ENCODE results near the gene SECTM1. TPM values are rescaled to one million over a fixed set of nuclear protein-coding genes. Genes with fewer than 3 reads are reported as not detected.

Gene SECTM1
- total and polyA plus RNA-seq, 8 donors, result 0.74 to 7.4 (median 1.6) TPM

DNA sequence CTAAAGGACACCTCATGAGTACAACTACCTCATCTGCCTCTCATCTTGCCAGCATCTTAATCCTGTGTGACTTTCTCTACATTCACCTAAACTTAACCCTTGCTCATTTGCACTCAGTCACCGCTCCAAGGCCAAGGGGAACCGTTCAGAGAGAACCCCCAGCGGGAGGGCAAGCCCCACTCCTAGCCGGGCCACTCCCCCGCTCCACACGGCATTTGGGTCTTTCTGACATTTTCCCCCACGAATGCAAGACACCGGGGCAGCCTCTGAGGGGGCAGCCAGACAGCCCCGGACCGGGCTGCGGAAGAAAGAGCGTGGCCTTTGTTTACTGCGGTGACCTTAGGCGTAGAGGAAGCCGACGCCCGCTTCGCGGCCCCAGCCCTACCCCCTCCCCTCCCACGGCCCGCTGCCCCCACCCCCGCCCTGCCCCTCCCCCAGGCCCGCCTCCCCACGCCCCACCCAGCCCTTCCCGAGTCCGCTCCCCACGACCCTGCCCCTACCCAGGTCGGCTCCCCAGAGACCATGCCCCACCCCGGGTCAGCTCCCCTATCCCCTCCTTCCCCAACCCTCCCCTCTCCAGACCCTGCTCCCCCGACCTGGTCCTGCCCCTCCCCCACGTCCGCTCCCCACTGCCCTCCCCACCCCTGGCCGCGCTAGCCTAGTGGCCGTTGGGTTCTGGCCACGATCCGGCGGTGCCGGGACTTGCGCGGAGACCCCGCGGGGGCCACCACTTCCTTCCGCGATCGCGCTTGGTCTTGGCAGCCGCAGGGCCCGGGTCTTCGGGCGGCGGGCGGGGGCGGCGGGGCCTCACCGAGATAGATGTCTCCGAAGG, 60.9 kb downstream of the SECTM1 start:
- FAIRE-seq, result no peak
- H3K27me3 ChIP-seq, result no peaks in the 10 kb centered on the region
- 1% methylated on average over 39 to 55 of the region's 57 CpGs for WGBS, 2 donors
- intact Hi-C loops (cut with DNase I), result no loop called here
- TF ChIP-seq, protein P1, sequence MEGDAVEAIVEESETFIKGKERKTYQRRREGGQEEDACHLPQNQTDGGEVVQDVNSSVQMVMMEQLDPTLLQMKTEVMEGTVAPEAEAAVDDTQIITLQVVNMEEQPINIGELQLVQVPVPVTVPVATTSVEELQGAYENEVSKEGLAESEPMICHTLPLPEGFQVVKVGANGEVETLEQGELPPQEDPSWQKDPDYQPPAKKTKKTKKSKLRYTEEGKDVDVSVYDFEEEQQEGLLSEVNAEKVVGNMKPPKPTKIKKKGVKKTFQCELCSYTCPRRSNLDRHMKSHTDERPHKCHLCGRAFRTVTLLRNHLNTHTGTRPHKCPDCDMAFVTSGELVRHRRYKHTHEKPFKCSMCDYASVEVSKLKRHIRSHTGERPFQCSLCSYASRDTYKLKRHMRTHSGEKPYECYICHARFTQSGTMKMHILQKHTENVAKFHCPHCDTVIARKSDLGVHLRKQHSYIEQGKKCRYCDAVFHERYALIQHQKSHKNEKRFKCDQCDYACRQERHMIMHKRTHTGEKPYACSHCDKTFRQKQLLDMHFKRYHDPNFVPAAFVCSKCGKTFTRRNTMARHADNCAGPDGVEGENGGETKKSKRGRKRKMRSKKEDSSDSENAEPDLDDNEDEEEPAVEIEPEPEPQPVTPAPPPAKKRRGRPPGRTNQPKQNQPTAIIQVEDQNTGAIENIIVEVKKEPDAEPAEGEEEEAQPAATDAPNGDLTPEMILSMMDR (IDR thresholded peaks at IDR 0.05), result no peak
- no peaks in the 10 kb centered on the region for H3K36me3 ChIP-seq
- ATAC-seq, result peak; percentile 28 to 36 (median 35)
- peak in 4 of 6 donors; percentile 29 to 68 (median 67) for DNase-seq
- H3K27ac ChIP-seq, result peak overlapping the region; percentile 97 to 99 (median 98)
- H3K4me3 ChIP-seq, result peak overlapping the region; percentile 76 to 97 (median 90)
- H3K9me3 ChIP-seq, result no peaks in the 10 kb centered on the region
- H3K4me1 ChIP-seq, result peaks cover 35 to 53% (median 40%) of the 10 kb centered on the region in 3 donors

DNA sequence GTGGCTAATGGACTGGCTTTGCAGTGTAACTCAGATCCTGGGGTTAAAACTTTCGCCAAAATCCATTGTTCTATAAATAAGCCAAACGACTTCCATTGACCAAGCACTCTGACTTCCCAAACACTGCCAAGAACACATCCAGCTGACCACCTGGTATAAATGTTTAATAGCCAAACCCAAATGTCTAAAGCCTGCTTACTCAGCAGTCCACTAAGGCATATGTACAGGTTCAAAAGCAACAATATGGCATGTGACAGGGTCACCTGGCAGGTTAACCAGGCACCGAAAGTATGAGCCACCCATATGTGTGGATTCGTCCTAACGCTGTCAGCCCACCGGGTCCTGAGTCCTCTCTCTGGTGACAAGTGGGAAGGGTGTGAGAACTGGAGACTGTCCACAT, 62.2 kb downstream of the SECTM1 start:
- Histone ChIP-seq H3K4me1 (peaks cover 48 to 64% (median 51%) of the 10 kb centered on the region in 3 donors), H3K27ac (peak overlapping the region in 3 of 4 donors; percentile 97 to 99 (median 99)), H3K9me3 (no peaks in the 10 kb centered on the region), H3K36me3 (no peaks in the 10 kb centered on the region), H3K27me3 (no peaks in the 10 kb centered on the region), H3K4me3 (peak overlapping the region in 2 of 4 donors; percentile 83 to 97)
- FAIRE-seq, result no peak
- WGBS, 2 donors, result 41 to 50% methylated on average over 6 of the region's 6 CpGs
- no peak for DNase-seq
- intact Hi-C loops (cut with DNase I), result no loop called here
- no peak for ATAC-seq
- TF ChIP-seq, protein P1 (IDR thresholded peaks at IDR 0.05), result no peak

Other genes with a start within 250 kb of the SECTM1 start
- gene FASN, start 235.5 kb downstream of the SECTM1 start, total RNA-seq, result 10 to 100 TPM; 12.4 to 69.4 (median 31.5) TPM
- 10 to 100 TPM; 31.8 to 50.2 TPM for gene FASN, start 235.5 kb downstream of the SECTM1 start, polyA plus RNA-seq
- 10 to 100 TPM; 19.6 to 31.8 (median 22.9) TPM for gene CCDC57, start 120.9 kb downstream of the SECTM1 start, total RNA-seq
- gene CCDC57, start 120.9 kb downstream of the SECTM1 start, polyA plus RNA-seq, result 100 to 1,000 TPM; 135 to 176 TPM
- 10 to 100 TPM in 2 of 6 donors, 1 to 10 TPM in 4; 1.2 to 22.8 (median 4.2) TPM for gene SLC16A3, start 104.7 kb downstream of the SECTM1 start, total RNA-seq
- gene SLC16A3, start 104.7 kb downstream of the SECTM1 start, polyA plus RNA-seq, result 1 to 10 TPM; 3.5 TPM
- gene CSNK1D, start 60.1 kb downstream of the SECTM1 start, total RNA-seq, result 10 to 100 TPM; 47.1 to 81.6 (median 62.5) TPM
- 100 to 1,000 TPM; 101 to 107 TPM for gene CSNK1D, start 60.1 kb downstream of the SECTM1 start, polyA plus RNA-seq
- 1 to 10 TPM in 2 of 6 donors, under 1 TPM in 4; 0.28 to 1.3 (median 0.98) TPM for gene CD7, start 16.2 kb downstream of the SECTM1 start, total RNA-seq
- gene CD7, start 16.2 kb downstream of the SECTM1 start, polyA plus RNA-seq, result 1 to 10 TPM in 1 of 2 donors, under 1 TPM in 1; 0.70 to 1.0 TPM
- not detected for gene TEX19, start 25.5 kb upstream of the SECTM1 start, total RNA-seq
- gene TEX19, start 25.5 kb upstream of the SECTM1 start, polyA plus RNA-seq, result not detected
- gene UTS2R, start 38.0 kb upstream of the SECTM1 start, total RNA-seq, result under 1 TPM in 3 of 6 donors, not detected in 3; 0.37 to 0.87 (median 0.74) TPM
- not detected for gene UTS2R, start 38.0 kb upstream of the SECTM1 start, polyA plus RNA-seq
- gene HEXD, start 84.6 kb upstream of the SECTM1 start, total RNA-seq, result 10 to 100 TPM; 25.9 to 57.3 (median 38.1) TPM
- gene HEXD, start 84.6 kb upstream of the SECTM1 start, polyA plus RNA-seq, result 100 to 1,000 TPM; 175 to 275 TPM
- 10 to 100 TPM; 17.8 to 24.4 (median 19.9) TPM for gene OGFOD3, start 84.8 kb upstream of the SECTM1 start, total RNA-seq
- 10 to 100 TPM; 18.2 to 28.0 TPM for gene OGFOD3, start 84.8 kb upstream of the SECTM1 start, polyA plus RNA-seq
- gene CYBC1, start 117.0 kb upstream of the SECTM1 start, total RNA-seq, result 10 to 100 TPM; 29.3 to 66.9 (median 38.6) TPM
- 10 to 100 TPM; 46.4 to 54.9 TPM for gene CYBC1, start 117.0 kb upstream of the SECTM1 start, polyA plus RNA-seq
- gene NARF, start 125.0 kb upstream of the SECTM1 start, total RNA-seq, result 10 to 100 TPM; 21.3 to 42.8 (median 30.2) TPM
- gene NARF, start 125.0 kb upstream of the SECTM1 start, polyA plus RNA-seq, result 10 to 100 TPM; 57.8 to 96.9 TPM
- 10 to 100 TPM; 18.6 to 27.9 (median 19.9) TPM for gene FOXK2, start 186.0 kb upstream of the SECTM1 start, total RNA-seq
- gene FOXK2, start 186.0 kb upstream of the SECTM1 start, polyA plus RNA-seq, result 10 to 100 TPM; 17.7 to 19.5 TPM

Data from pancreas (tissue), 10 donors.